Thyroid gland (tissue), 4 donors: ENCODE measurements around the gene TAC3.
"Not testable (repeated sequence)": the region's sequence is repeated elsewhere in the genome, so short reads cannot be mapped to it uniquely, and the experiment has no call there.

Source experiments
- CTCF ChIP-seq, 6 experiments: fragments of 200-600 bp in 3 of 6; fragments of 450-650 bp in 3 of 6; sonication (generic) in 3 of 6; IDR thresholded peaks; one replicate each; pipeline ENCODE4 v1.5.1; 2016 to 2019; ENCODE audit warnings: antibody characterized with exemption in 6 of 6, mild to moderate bottlenecking in 2 of 6, inconsistent platforms in 1 of 6, moderate library complexity in 1 of 6
- POLR2A ChIP-seq, 2 donors: fragments of 450-650 bp; IDR thresholded peaks; one replicate each; pipeline ENCODE4 v1.6.1; 2017; ENCODE audit warnings: antibody characterized with exemption in 2 of 2, mild to moderate bottlenecking in 2 of 2, moderate library complexity in 1 of 2

- not testable (repeated sequence) for TF ChIP-seq CTCF, POLR2A (IDR thresholded peaks at IDR 0.05)
Observed at GRCh38 chr12:56985714-56986113, 30.6 kb downstream of the TAC3 start.
